Measurements from ENCODE around the gene USP6NL.

DNA sequence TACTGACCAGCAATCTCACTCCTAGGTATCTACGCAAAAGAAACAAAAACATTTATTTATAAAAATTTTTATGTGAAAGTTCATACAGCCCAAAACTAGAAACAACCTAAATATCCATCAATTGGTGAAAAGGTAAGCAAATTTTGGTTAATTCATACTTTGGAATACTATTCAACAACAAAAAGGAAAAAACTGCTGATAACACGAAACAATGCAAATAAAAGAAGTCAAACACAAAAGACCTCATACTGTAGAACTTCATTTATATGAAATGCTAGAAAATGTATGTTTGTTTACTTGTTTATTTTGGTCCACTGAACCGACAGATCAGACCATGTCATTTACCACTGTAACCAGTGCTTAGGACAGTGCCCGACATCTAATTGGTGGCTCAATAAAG, 60.3 kb downstream of the USP6NL start:
- TF ChIP-seq, protein P1, sequence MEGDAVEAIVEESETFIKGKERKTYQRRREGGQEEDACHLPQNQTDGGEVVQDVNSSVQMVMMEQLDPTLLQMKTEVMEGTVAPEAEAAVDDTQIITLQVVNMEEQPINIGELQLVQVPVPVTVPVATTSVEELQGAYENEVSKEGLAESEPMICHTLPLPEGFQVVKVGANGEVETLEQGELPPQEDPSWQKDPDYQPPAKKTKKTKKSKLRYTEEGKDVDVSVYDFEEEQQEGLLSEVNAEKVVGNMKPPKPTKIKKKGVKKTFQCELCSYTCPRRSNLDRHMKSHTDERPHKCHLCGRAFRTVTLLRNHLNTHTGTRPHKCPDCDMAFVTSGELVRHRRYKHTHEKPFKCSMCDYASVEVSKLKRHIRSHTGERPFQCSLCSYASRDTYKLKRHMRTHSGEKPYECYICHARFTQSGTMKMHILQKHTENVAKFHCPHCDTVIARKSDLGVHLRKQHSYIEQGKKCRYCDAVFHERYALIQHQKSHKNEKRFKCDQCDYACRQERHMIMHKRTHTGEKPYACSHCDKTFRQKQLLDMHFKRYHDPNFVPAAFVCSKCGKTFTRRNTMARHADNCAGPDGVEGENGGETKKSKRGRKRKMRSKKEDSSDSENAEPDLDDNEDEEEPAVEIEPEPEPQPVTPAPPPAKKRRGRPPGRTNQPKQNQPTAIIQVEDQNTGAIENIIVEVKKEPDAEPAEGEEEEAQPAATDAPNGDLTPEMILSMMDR (conservative IDR thresholded peaks at IDR 0.05; ENCODE audit: low read depth, low read length): no peak
- TF ChIP-seq EZH2 (IDR thresholded peaks at IDR 0.05; ENCODE audit: borderline replicate concordance, low read depth, low read length, poor library complexity, severe bottlenecking): no peak

Measured in A673 (cell line).